Fibroblast of skin of left quadriceps (primary cell): ENCODE measurements around the gene OSBPL10.

Experiments used
- DNase-seq, 2 experiments: peaks; one replicate each; pipeline ENCODE4 v3.0.0-alpha.2; 2013; ENCODE audit warnings: low read depth in 2 of 2

The OSBPL10 gene

GRCh38 chr3:31772758-31773473, 208.1 kb downstream of the OSBPL10 start:
- DNase-seq, result no peak

- no peak for DNase-seq
These were observed 208.8 kb downstream of the OSBPL10 start for GRCh38 chr3:31772272-31772671.

- DNase-seq, result no peak
These were observed 210.2 kb downstream of the OSBPL10 start for GRCh38 chr3:31770822-31771326.

GRCh38 chr3:31768479-31769125, 212.5 kb downstream of the OSBPL10 start:
- DNase-seq, result peak; percentile 22 to 36

- DNase-seq, result no peak
These were observed 213.1 kb downstream of the OSBPL10 start for GRCh38 chr3:31767920-31768319.

GRCh38 chr3:31766669-31767068, 214.4 kb downstream of the OSBPL10 start:
- no peak for DNase-seq

- no peak for DNase-seq
These were observed 215.2 kb downstream of the OSBPL10 start for GRCh38 chr3:31765871-31766270.

- no peak for DNase-seq
These were observed 217.3 kb downstream of the OSBPL10 start for GRCh38 chr3:31763731-31764130.

GRCh38 chr3:31762888-31763351, 218.1 kb downstream of the OSBPL10 start:
- no peak for DNase-seq

GRCh38 chr3:31762097-31762764, 218.8 kb downstream of the OSBPL10 start:
- no peak for DNase-seq

GRCh38 chr3:31760654-31761053, 220.4 kb downstream of the OSBPL10 start:
- no peak for DNase-seq

- no peak for DNase-seq
These were observed 222.6 kb downstream of the OSBPL10 start for GRCh38 chr3:31758322-31758965.

GRCh38 chr3:31755926-31756658, 225.0 kb downstream of the OSBPL10 start:
- no peak for DNase-seq

GRCh38 chr3:31754575-31755278, 226.3 kb downstream of the OSBPL10 start:
- DNase-seq, result no peak

GRCh38 chr3:31753050-31753425, 228.0 kb downstream of the OSBPL10 start:
- DNase-seq, result no peak

GRCh38 chr3:31752305-31753049, 228.6 kb downstream of the OSBPL10 start:
- no peak for DNase-seq

- DNase-seq, result no peak
These were observed 230.7 kb downstream of the OSBPL10 start for GRCh38 chr3:31750341-31750740.

GRCh38 chr3:31748933-31749295, 232.1 kb downstream of the OSBPL10 start:
- DNase-seq, result no peak

- DNase-seq, result no peak
These were observed 232.7 kb downstream of the OSBPL10 start for GRCh38 chr3:31748281-31748932.

GRCh38 chr3:31747785-31748184, 233.3 kb downstream of the OSBPL10 start:
- DNase-seq, result no peak
